Measurements from ENCODE around the gene SF3B3.

GRCh38 chr16:70550082-70550481 is 26.5 kb downstream of the SF3B3 start:
- no peak for TF ChIP-seq POLR2AphosphoS5 (IDR thresholded peaks at IDR 0.05; ENCODE audit: low read depth, low read length)
- no peak for TF ChIP-seq ATF3 (IDR thresholded peaks at IDR 0.05)
- no peak for TF ChIP-seq CTCF (IDR thresholded peaks at IDR 0.05 in 2 of 3, conservative IDR thresholded peaks at IDR 0.05 in 1 of 3; ENCODE audit: borderline replicate concordance in 1 of 3, insufficient read depth in 1 of 3, low read depth in 2 of 3, low read length in 2 of 3)
- TF ChIP-seq CEBPB (IDR thresholded peaks at IDR 0.05; ENCODE audit: low read depth), result no peak
- TF ChIP-seq SP1 (IDR thresholded peaks at IDR 0.05; ENCODE audit: low read depth), result no peak
- TF ChIP-seq RAD21 (IDR thresholded peaks at IDR 0.05; ENCODE audit: low read depth), result no peak
- TF ChIP-seq POLR2A (IDR thresholded peaks at IDR 0.05; ENCODE audit: borderline replicate concordance, extremely low read depth, insufficient read depth, insufficient read length), result no peak
- no peak for TF ChIP-seq SIN3A (IDR thresholded peaks at IDR 0.05; ENCODE audit: low read depth)
- TF ChIP-seq EZH2 (IDR thresholded peaks at IDR 0.05), result no peak
- no peak for TF ChIP-seq TCF7L2 (IDR thresholded peaks at IDR 0.05; ENCODE audit: borderline replicate concordance, extremely low read depth, insufficient read depth, insufficient read length)
- TF ChIP-seq MAX (IDR thresholded peaks at IDR 0.05), result no peak
- no peak for TF ChIP-seq REST (IDR thresholded peaks at IDR 0.05; ENCODE audit: low read depth)
